Neural crest cell (in vitro differentiated cells): Measurements from ENCODE around the gene FPR1. TPM values are rescaled to one million over a fixed set of nuclear protein-coding genes. Genes with fewer than 3 reads are reported as not detected.

Experiments used
- DNase-seq: peaks from one replicate; pipeline ENCODE4 v3.0.0; 2021; ENCODE audit warnings: low read depth, mixed read lengths, low spot score
- H3K27ac Mint-ChIP-seq: one replicate; pipeline ENCODE4 v1.8.0; 2021; ENCODE audit warnings: mild to moderate bottlenecking, mixed read lengths; ENCODE audit not compliant: unreplicated experiment
- H3K27me3 Mint-ChIP-seq: 2 replicates; pipeline ENCODE4 v1.8.0; 2021; ENCODE audit warnings: low read depth, mild to moderate bottlenecking, mixed read lengths
- H3K36me3 Mint-ChIP-seq: 2 replicates; pipeline ENCODE4 v1.8.0; 2021; ENCODE audit warnings: low read depth, mild to moderate bottlenecking, mixed read lengths
- H3K4me1 Mint-ChIP-seq: 2 replicates; pipeline ENCODE4 v1.8.0; 2021; ENCODE audit warnings: mixed read lengths
- H3K4me3 Mint-ChIP-seq: one replicate; pipeline ENCODE4 v1.8.0; 2021; ENCODE audit warnings: mild to moderate bottlenecking, mixed read lengths
- H3K9me3 Mint-ChIP-seq: 2 replicates; pipeline ENCODE4 v1.8.0; 2021; ENCODE audit warnings: mixed read lengths
- CTCF ChIP-seq: fragments of 200-600 bp; sonication (generic); conservative IDR thresholded peaks from 2 replicates; pipeline ENCODE4 v1.5.0; 2021; ENCODE audit warnings: antibody characterized with exemption, mild to moderate bottlenecking
- total RNA-seq: library from RNA; stranded (reverse); gene quantifications from 2 replicates; pipeline ENCODE4 v1.2.1, GENCODE V29; 2021

FPR1 gene
- total RNA-seq, 1 donor from 2014 or later: not detected

- peak; percentile 93 for DNase-seq
- peak overlapping the region; percentile 89 for H3K4me3 Mint-ChIP-seq
- peaks cover 6% of the 10 kb centered on the region for H3K36me3 Mint-ChIP-seq
- H3K27ac Mint-ChIP-seq: peak overlapping the region; percentile 43
- no peaks in the 10 kb centered on the region for H3K9me3 Mint-ChIP-seq
- peaks cover 56% of the 10 kb centered on the region for H3K27me3 Mint-ChIP-seq
- H3K4me1 Mint-ChIP-seq: peaks cover 29% of the 10 kb centered on the region
- peak; percentile 64 for TF ChIP-seq CTCF
These were observed 47.8 kb downstream of the FPR1 start for GRCh38 chr19:51703575-51704515.

GRCh38 chr19:51702825-51703574 is 48.7 kb downstream of the FPR1 start:
- peaks cover 29% of the 10 kb centered on the region for H3K4me1 Mint-ChIP-seq
- no peak overlapping the region for H3K27ac Mint-ChIP-seq
- no peak for TF ChIP-seq CTCF
- no peaks in the 10 kb centered on the region for H3K9me3 Mint-ChIP-seq
- no peak for DNase-seq
- peak overlapping the region; percentile 89 for H3K4me3 Mint-ChIP-seq
- peaks cover 52% of the 10 kb centered on the region for H3K27me3 Mint-ChIP-seq
- H3K36me3 Mint-ChIP-seq: peaks cover 6% of the 10 kb centered on the region

- H3K27ac Mint-ChIP-seq: no peak overlapping the region
These were observed 49.4 kb downstream of the FPR1 start for GRCh38 chr19:51702103-51702824.

GRCh38 chr19:51701468-51702100 is 50.1 kb downstream of the FPR1 start:
- Mint-ChIP-seq H3K9me3 (no peaks in the 10 kb centered on the region), H3K36me3 (peaks cover 6% of the 10 kb centered on the region), H3K4me1 (peaks cover 29% of the 10 kb centered on the region), H3K27ac (no peak overlapping the region), H3K27me3 (peaks cover 52% of the 10 kb centered on the region), H3K4me3 (no peak overlapping the region)
- no peak for TF ChIP-seq CTCF
- DNase-seq: no peak

More at GRCh38 chr19:51702103-51702824, 49.4 kb downstream of the FPR1 start:
- no peak for DNase-seq
- Mint-ChIP-seq H3K4me3 (peak overlapping the region; percentile 89), H3K9me3 (no peaks in the 10 kb centered on the region), H3K36me3 (peaks cover 6% of the 10 kb centered on the region), H3K4me1 (peaks cover 29% of the 10 kb centered on the region), H3K27me3 (peaks cover 52% of the 10 kb centered on the region)
- TF ChIP-seq CTCF: no peak

- no peaks in the 10 kb centered on the region for H3K9me3 Mint-ChIP-seq
- H3K4me3 Mint-ChIP-seq: no peak overlapping the region
- TF ChIP-seq CTCF: no peak
- H3K36me3 Mint-ChIP-seq: peaks cover 4% of the 10 kb centered on the region
- H3K27me3 Mint-ChIP-seq: peaks cover 46% of the 10 kb centered on the region
- no peak overlapping the region for H3K27ac Mint-ChIP-seq
- no peak for DNase-seq
- H3K4me1 Mint-ChIP-seq: peaks cover 15% of the 10 kb centered on the region
These were observed 52.5 kb downstream of the FPR1 start for GRCh38 chr19:51699170-51699569.
